ENCODE measurements around the gene MAMSTR. TPM values are rescaled to one million over a fixed set of nuclear protein-coding genes. Genes with fewer than 3 reads are reported as not detected.
"Not testable (repeated sequence)": the region's sequence is repeated elsewhere in the genome, so short reads cannot be mapped to it uniquely, and the experiment has no call there.

Gene MAMSTR
- total and polyA plus RNA-seq, 2 of the 4 experiments (the other 2 are of a cell fraction): 0.18 to 1.9 TPM

DNA sequence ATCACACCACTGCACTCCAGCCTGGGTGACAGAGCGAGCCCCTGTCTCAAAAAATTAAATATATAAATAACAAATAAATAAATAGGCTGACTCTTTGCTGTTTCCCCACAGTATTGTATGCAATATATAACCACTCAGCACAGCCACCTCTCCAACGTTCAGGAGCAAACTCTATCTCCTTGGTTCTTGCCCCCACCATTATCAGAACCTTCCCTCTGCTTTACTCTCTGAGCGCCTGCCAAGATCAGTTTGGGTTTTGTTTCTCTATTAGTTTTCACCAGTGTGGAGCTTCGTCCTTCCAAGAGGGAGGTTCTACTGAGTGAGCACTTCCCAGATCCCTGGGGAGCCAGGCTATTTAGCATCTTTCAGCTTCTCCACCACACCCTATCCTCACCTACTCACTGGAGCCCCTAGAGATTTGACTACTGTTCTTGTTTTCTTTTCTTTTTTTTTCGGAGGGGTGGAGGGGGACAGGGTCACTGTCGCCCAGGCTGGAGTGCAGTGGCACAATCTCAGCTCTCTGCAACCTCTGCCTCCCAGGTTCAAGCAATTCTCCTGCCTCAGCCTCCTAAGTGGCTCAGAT lies 48.7 kb upstream of the MAMSTR start:
- H4K5ac ChIP-seq (ENCODE audit: low read depth, low read length); H2AFZ ChIP-seq (replicated peaks; ENCODE audit: low read length, poor library complexity); intact Hi-C loops (cut with micrococcal nuclease); H3K4me1 ChIP-seq (ENCODE audit: control insufficient read depth, insufficient read depth, low read length); H2BK5ac ChIP-seq (ENCODE audit: low read depth, low read length, poor library complexity, severe bottlenecking); H3K18ac ChIP-seq (ENCODE audit: low read depth, low read length); H3K79me1 ChIP-seq (ENCODE audit: low read depth in 1 of 2, low read length in 2 of 2); H3K4me3 ChIP-seq (ENCODE audit: insufficient read depth, low read depth, low read length); H3K36me3 ChIP-seq (ENCODE audit: control insufficient read depth, insufficient read depth, low read length); H3K4ac ChIP-seq (ENCODE audit: low read depth, low read length); POLR2A ChIA-PET (ENCODE audit: unreplicated experiment); BruUV-seq (replicated peaks); H2BK20ac ChIP-seq (ENCODE audit: low read depth, low read length); H3K56ac ChIP-seq (ENCODE audit: extremely low read depth, insufficient read depth, low read length); H3K9ac ChIP-seq (ENCODE audit: low read depth, low read length); H4K8ac ChIP-seq (ENCODE audit: low read depth in 2 of 2, low read length in 2 of 2); H3K9me1 ChIP-seq (ENCODE audit: insufficient read depth, low read length); H4K91ac ChIP-seq (ENCODE audit: insufficient read depth, low read depth, low read length); ATAC-seq (ENCODE audit: low read depth); H3K14ac ChIP-seq (replicated peaks; ENCODE audit: low read depth, low read length); H2AK9ac ChIP-seq (replicated peaks; ENCODE audit: low read depth, low read length, poor library complexity); H4K20me1 ChIP-seq (ENCODE audit: insufficient read depth, low read length); H2AK5ac ChIP-seq (ENCODE audit: low read depth, low read length); in situ Hi-C loops (cut with MboI; ENCODE audit: low sequenced_read_pairs); H2BK15ac ChIP-seq (ENCODE audit: low read depth, low read length); DNase-seq; H3K23ac ChIP-seq (ENCODE audit: low read depth, low read length); H2BK120ac ChIP-seq (ENCODE audit: low read depth, low read length); H3K4me2 ChIP-seq (ENCODE audit: low read depth, low read length); dilution Hi-C loops (cut with HindIII; ENCODE audit: low sequenced_read_pairs, unreplicated experiment); H3K27ac ChIP-seq (ENCODE audit: insufficient read depth, low read length); H3K9me3 ChIP-seq (ENCODE audit: control insufficient read depth, insufficient read depth, low read length): not testable (repeated sequence)
- H3K27me3 ChIP-seq (ENCODE audit: control insufficient read depth, insufficient read depth, low read length): peaks cover 41% of the 10 kb centered on the region
- WGBS, 2 experiments (ENCODE audit: extremely low coverage in 2 of 2, insufficient read length in 1 of 2): no CpG with 5 or more reads among the region's 6 CpGs
- CTCF ChIA-PET: interaction anchor here (0.6 kb wide), 1 partner anchor 118 kb away, joined by 8 read pairs; no protein-coding TSS in a partner anchor

DNA sequence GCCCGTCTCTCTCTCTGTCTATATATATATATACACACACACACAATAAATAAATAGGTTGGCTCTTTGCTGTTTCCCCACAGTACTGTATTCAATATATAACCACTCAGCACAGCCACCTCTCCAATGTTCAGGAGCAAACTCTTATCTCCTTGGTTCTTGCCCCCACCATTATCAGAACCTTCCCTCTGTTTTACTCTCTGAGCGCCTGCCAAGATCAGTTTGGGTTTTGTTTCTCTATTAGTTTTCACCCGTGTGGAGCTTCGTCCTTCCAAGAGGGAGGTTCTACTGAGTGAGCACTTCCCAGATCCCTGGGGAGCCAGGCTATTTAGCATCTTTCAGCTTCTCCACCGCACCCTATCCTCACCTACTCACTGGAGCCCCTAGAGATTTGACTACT lies 46.3 kb upstream of the MAMSTR start:
- no CpG with 5 or more reads among the region's 5 CpGs for WGBS, 2 experiments (ENCODE audit: extremely low coverage in 2 of 2, insufficient read length in 1 of 2)

More for the DNA sequence above, 46.3 kb upstream of the MAMSTR start:
- H2BK120ac ChIP-seq (ENCODE audit: low read depth, low read length); H3K18ac ChIP-seq (ENCODE audit: low read depth, low read length); H3K27ac ChIP-seq (ENCODE audit: insufficient read depth, low read length); BruUV-seq (replicated peaks); in situ Hi-C loops (cut with MboI; ENCODE audit: low sequenced_read_pairs); DNase-seq; H2AFZ ChIP-seq (replicated peaks; ENCODE audit: low read length, poor library complexity); H2AK5ac ChIP-seq (ENCODE audit: low read depth, low read length); H3K9me1 ChIP-seq (ENCODE audit: insufficient read depth, low read length); H3K4ac ChIP-seq (ENCODE audit: low read depth, low read length); H3K79me1 ChIP-seq (ENCODE audit: low read depth in 1 of 2, low read length in 2 of 2); H3K9ac ChIP-seq (ENCODE audit: low read depth, low read length); H3K4me2 ChIP-seq (ENCODE audit: low read depth, low read length); intact Hi-C loops (cut with micrococcal nuclease); H3K56ac ChIP-seq (ENCODE audit: extremely low read depth, insufficient read depth, low read length); H3K36me3 ChIP-seq (ENCODE audit: control insufficient read depth, insufficient read depth, low read length); H2AK9ac ChIP-seq (replicated peaks; ENCODE audit: low read depth, low read length, poor library complexity); H3K23ac ChIP-seq (ENCODE audit: low read depth, low read length); ATAC-seq (ENCODE audit: low read depth); dilution Hi-C loops (cut with HindIII; ENCODE audit: low sequenced_read_pairs, unreplicated experiment); H3K4me1 ChIP-seq (ENCODE audit: control insufficient read depth, insufficient read depth, low read length); H4K20me1 ChIP-seq (ENCODE audit: insufficient read depth, low read length); H2BK5ac ChIP-seq (ENCODE audit: low read depth, low read length, poor library complexity, severe bottlenecking); H2BK20ac ChIP-seq (ENCODE audit: low read depth, low read length); H4K91ac ChIP-seq (ENCODE audit: insufficient read depth, low read depth, low read length); CTCF ChIA-PET; H3K14ac ChIP-seq (replicated peaks; ENCODE audit: low read depth, low read length); H4K5ac ChIP-seq (ENCODE audit: low read depth, low read length); H2BK15ac ChIP-seq (ENCODE audit: low read depth, low read length); POLR2A ChIA-PET (ENCODE audit: unreplicated experiment); H3K9me3 ChIP-seq (ENCODE audit: control insufficient read depth, insufficient read depth, low read length); H3K4me3 ChIP-seq (ENCODE audit: insufficient read depth, low read depth, low read length); H4K8ac ChIP-seq (ENCODE audit: low read depth in 2 of 2, low read length in 2 of 2): not testable (repeated sequence)
- H3K27me3 ChIP-seq (ENCODE audit: control insufficient read depth, insufficient read depth, low read length): peaks cover 54% of the 10 kb centered on the region
